ENCODE measurements around the gene OCA2. TPM values are rescaled to one million over a fixed set of nuclear protein-coding genes. Genes with fewer than 3 reads are reported as not detected.

The OCA2 gene
- total RNA-seq, 1 experiment from 2014 or later, result 0.09 TPM

- Histone ChIP-seq H3K4me1 (ENCODE audit: insufficient read depth, low read length, poor library complexity, severe bottlenecking) (no peaks in the 10 kb centered on the region), H3K4me3 (ENCODE audit: low read depth, low read length, poor library complexity, severe bottlenecking) (no peak overlapping the region), H3K27me3 (replicated peaks; ENCODE audit: insufficient read depth, low read depth, low read length, poor library complexity) (no peaks in the 10 kb centered on the region), H3K27ac (ENCODE audit: low read depth, low read length, poor library complexity, severe bottlenecking) (no peak overlapping the region), H3K9me3 (ENCODE audit: low read depth, low read length, poor library complexity, severe bottlenecking) (no peaks in the 10 kb centered on the region), H3K36me3 (ENCODE audit: insufficient read depth, low read length, poor library complexity, severe bottlenecking) (no peaks in the 10 kb centered on the region)
- no peak for TF ChIP-seq EZH2 (IDR thresholded peaks at IDR 0.05; ENCODE audit: borderline replicate concordance, low read depth, low read length, poor library complexity, severe bottlenecking)
- TF ChIP-seq CTCF (conservative IDR thresholded peaks at IDR 0.05; ENCODE audit: low read depth, low read length), result no peak
- POLR2A ChIA-PET (ENCODE audit: low non-redundant PET), result no interaction called here
- intact Hi-C loops (cut with micrococcal nuclease; ENCODE audit: unreplicated experiment), result no loop called here
- DNase-seq (ENCODE audit: low spot score), result no peak
- no TSS peak for BruUV-seq (replicated peaks)
- CTCF ChIA-PET, result no interaction called here
Measured at GRCh38 chr15:28081594-28081993, 17.5 kb downstream of the OCA2 start.

GRCh38 chr15:28080386-28080785 lies 18.7 kb downstream of the OCA2 start:
- Histone ChIP-seq H3K9me3 (ENCODE audit: low read depth, low read length, poor library complexity, severe bottlenecking) (no peaks in the 10 kb centered on the region), H3K27me3 (replicated peaks; ENCODE audit: insufficient read depth, low read depth, low read length, poor library complexity) (no peaks in the 10 kb centered on the region), H3K36me3 (ENCODE audit: insufficient read depth, low read length, poor library complexity, severe bottlenecking) (no peaks in the 10 kb centered on the region), H3K4me1 (ENCODE audit: insufficient read depth, low read length, poor library complexity, severe bottlenecking) (no peaks in the 10 kb centered on the region), H3K4me3 (ENCODE audit: low read depth, low read length, poor library complexity, severe bottlenecking) (no peak overlapping the region), H3K27ac (ENCODE audit: low read depth, low read length, poor library complexity, severe bottlenecking) (no peak overlapping the region)
- BruUV-seq (replicated peaks), result no TSS peak
- CTCF ChIA-PET, result no interaction called here
- no peak for DNase-seq (ENCODE audit: low spot score)
- TF ChIP-seq EZH2 (IDR thresholded peaks at IDR 0.05; ENCODE audit: borderline replicate concordance, low read depth, low read length, poor library complexity, severe bottlenecking) (no peak), CTCF (conservative IDR thresholded peaks at IDR 0.05; ENCODE audit: low read depth, low read length) (no peak)
- POLR2A ChIA-PET (ENCODE audit: low non-redundant PET), result no interaction called here
- intact Hi-C loops (cut with micrococcal nuclease; ENCODE audit: unreplicated experiment), result no loop called here

DNA sequence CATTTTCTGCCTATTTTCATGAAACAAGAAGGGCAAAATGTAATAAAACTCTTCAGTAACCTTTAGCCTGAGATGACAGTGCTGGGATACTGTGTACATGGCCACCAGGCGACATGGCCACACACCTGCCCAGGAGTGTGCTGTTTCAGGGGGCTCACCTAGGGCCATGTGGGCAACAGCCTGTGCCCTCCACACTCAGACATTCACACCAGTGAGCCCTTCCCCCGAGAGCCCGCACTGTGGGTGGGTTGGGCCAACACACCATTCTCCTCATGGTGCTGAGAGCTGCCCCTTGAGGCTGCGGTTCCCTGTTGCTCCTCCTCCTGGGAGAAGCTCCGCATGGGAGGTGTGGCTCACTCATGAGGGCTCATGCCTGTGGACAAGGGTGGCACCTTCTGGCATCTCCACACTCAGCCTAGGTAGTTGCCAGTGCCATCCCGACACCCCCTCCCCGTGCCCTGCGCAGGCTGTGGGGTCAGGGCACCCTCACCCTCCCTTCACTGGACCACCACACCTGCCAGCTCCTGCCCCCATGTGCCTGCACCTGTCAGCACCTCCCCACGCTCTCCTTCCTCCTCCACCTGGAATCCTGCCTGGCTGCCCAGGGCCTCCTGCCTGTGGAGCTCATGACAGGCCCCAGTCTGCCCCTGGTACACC lies 19.7 kb downstream of the OCA2 start:
- intact Hi-C loops (cut with micrococcal nuclease; ENCODE audit: unreplicated experiment), result no loop called here
- POLR2A ChIA-PET (ENCODE audit: low non-redundant PET), result no interaction called here
- no TSS peak for BruUV-seq (replicated peaks)

More for the DNA sequence above, 19.7 kb downstream of the OCA2 start:
- no peaks in the 10 kb centered on the region for H3K36me3 ChIP-seq (ENCODE audit: insufficient read depth, low read length, poor library complexity, severe bottlenecking)
- H3K4me3 ChIP-seq (ENCODE audit: low read depth, low read length, poor library complexity, severe bottlenecking), result no peak overlapping the region
- no peaks in the 10 kb centered on the region for H3K9me3 ChIP-seq (ENCODE audit: low read depth, low read length, poor library complexity, severe bottlenecking)
- CTCF ChIA-PET, result no interaction called here
- H3K27ac ChIP-seq (ENCODE audit: low read depth, low read length, poor library complexity, severe bottlenecking), result no peak overlapping the region
- DNase-seq (ENCODE audit: low spot score), result no peak
- no peaks in the 10 kb centered on the region for H3K27me3 ChIP-seq (replicated peaks; ENCODE audit: insufficient read depth, low read depth, low read length, poor library complexity)
- no peaks in the 10 kb centered on the region for H3K4me1 ChIP-seq (ENCODE audit: insufficient read depth, low read length, poor library complexity, severe bottlenecking)
- TF ChIP-seq EZH2 (IDR thresholded peaks at IDR 0.05; ENCODE audit: borderline replicate concordance, low read depth, low read length, poor library complexity, severe bottlenecking) (no peak), CTCF (conservative IDR thresholded peaks at IDR 0.05; ENCODE audit: low read depth, low read length) (no peak)
